ENCODE measurements around the gene HDAC4.

DNA sequence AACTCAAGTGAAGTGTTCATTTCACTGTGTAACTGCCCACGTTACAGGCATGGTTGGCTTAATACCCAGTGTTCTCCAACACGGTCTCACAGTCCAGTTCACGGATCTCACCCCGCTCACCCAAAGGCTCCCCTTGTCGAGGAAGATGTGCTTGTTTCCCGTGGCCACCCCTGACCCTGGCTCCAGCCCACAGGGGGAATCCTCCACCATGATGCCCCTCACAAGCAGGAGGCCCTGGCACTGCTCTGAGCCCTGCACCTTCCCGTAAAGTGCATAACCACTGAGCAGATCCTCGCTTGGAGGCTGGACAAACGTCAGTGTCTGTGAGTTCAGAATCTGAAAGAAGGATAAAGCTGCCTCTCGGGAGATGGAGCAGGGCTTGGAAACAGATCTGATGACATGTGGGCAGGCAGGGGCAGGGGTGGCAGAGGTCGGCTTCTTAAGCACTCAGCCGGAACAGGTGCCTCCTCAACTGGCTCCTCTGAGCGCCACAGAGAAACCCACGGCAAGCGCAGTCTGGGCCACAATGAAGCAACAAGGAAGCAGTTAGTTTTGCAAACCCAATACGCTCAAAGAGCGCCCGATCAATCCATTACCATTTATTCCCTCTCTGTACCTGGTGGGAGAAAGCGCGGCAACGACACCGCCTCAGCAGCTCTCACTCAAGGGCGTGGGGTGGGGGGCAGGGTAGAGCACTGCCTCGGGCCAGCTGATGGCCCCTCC is 17.6 kb downstream of the HDAC4 start:
- TF ChIP-seq EZH2 (IDR thresholded peaks at IDR 0.05; ENCODE audit: borderline replicate concordance, control insufficient read depth, low read depth, low read length), result no peak
- no peak for TF ChIP-seq SP1 (IDR thresholded peaks at IDR 0.05; ENCODE audit: low read depth, low read length)
- TF ChIP-seq, protein P1, sequence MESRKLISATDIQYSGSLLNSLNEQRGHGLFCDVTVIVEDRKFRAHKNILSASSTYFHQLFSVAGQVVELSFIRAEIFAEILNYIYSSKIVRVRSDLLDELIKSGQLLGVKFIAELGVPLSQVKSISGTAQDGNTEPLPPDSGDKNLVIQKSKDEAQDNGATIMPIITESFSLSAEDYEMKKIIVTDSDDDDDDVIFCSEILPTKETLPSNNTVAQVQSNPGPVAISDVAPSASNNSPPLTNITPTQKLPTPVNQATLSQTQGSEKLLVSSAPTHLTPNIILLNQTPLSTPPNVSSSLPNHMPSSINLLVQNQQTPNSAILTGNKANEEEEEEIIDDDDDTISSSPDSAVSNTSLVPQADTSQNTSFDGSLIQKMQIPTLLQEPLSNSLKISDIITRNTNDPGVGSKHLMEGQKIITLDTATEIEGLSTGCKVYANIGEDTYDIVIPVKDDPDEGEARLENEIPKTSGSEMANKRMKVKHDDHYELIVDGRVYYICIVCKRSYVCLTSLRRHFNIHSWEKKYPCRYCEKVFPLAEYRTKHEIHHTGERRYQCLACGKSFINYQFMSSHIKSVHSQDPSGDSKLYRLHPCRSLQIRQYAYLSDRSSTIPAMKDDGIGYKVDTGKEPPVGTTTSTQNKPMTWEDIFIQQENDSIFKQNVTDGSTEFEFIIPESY (IDR thresholded peaks at IDR 0.05), result no peak
- no peak for TF ChIP-seq ESRRA (IDR thresholded peaks at IDR 0.05; ENCODE audit: low read length)
- TF ChIP-seq POLR2AphosphoS5 (IDR thresholded peaks at IDR 0.05; ENCODE audit: low read length), result no peak
- TF ChIP-seq, protein P2, sequence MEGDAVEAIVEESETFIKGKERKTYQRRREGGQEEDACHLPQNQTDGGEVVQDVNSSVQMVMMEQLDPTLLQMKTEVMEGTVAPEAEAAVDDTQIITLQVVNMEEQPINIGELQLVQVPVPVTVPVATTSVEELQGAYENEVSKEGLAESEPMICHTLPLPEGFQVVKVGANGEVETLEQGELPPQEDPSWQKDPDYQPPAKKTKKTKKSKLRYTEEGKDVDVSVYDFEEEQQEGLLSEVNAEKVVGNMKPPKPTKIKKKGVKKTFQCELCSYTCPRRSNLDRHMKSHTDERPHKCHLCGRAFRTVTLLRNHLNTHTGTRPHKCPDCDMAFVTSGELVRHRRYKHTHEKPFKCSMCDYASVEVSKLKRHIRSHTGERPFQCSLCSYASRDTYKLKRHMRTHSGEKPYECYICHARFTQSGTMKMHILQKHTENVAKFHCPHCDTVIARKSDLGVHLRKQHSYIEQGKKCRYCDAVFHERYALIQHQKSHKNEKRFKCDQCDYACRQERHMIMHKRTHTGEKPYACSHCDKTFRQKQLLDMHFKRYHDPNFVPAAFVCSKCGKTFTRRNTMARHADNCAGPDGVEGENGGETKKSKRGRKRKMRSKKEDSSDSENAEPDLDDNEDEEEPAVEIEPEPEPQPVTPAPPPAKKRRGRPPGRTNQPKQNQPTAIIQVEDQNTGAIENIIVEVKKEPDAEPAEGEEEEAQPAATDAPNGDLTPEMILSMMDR (IDR thresholded peaks at IDR 0.05 in 2 of 3, conservative IDR thresholded peaks at IDR 0.05 in 1 of 3; ENCODE audit: control insufficient read depth in 2 of 3, extremely low read depth in 1 of 3, insufficient read depth in 1 of 3, low read depth in 3 of 3, low read length in 3 of 3), result no peak
- TF ChIP-seq JUND (IDR thresholded peaks at IDR 0.05; ENCODE audit: low read depth, low read length), result no peak
- TF ChIP-seq SMC3 (IDR thresholded peaks at IDR 0.05; ENCODE audit: borderline replicate concordance, low read length), result no peak
- TF ChIP-seq FOXK2 (IDR thresholded peaks at IDR 0.05), result no peak
- TF ChIP-seq POLR2A (IDR thresholded peaks at IDR 0.05; ENCODE audit: low read depth, low read length), result no peak
- TF ChIP-seq NR2F1 (conservative IDR thresholded peaks at IDR 0.05), result no peak
- TF ChIP-seq, protein P3, sequence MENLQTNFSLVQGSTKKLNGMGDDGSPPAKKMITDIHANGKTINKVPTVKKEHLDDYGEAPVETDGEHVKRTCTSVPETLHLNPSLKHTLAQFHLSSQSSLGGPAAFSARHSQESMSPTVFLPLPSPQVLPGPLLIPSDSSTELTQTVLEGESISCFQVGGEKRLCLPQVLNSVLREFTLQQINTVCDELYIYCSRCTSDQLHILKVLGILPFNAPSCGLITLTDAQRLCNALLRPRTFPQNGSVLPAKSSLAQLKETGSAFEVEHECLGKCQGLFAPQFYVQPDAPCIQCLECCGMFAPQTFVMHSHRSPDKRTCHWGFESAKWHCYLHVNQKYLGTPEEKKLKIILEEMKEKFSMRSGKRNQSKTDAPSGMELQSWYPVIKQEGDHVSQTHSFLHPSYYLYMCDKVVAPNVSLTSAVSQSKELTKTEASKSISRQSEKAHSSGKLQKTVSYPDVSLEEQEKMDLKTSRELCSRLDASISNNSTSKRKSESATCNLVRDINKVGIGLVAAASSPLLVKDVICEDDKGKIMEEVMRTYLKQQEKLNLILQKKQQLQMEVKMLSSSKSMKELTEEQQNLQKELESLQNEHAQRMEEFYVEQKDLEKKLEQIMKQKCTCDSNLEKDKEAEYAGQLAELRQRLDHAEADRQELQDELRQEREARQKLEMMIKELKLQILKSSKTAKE (IDR thresholded peaks at IDR 0.05; ENCODE audit: low read depth, poor library complexity, severe bottlenecking), result no peak
- TF ChIP-seq SREBF2 (IDR thresholded peaks at IDR 0.05; ENCODE audit: low read length), result no peak

Measured in GM12878 (cell line).